SK-N-MC (cell line): ENCODE results near the gene CAGE1.

Experiments used
- EZH2 ChIP-seq: fragments of 200-600 bp; sonication (generic); IDR thresholded peaks from one replicate; pipeline ENCODE4 v1.6.1; 2017; ENCODE audit warnings: antibody characterized with exemption
- FOXP2 ChIP-seq: optimal IDR thresholded peaks from 2 replicates; pipeline ENCODE3; 2011; ENCODE audit warnings: mild to moderate bottlenecking, moderate library complexity; ENCODE audit not compliant: insufficient read depth; ENCODE audit errors: extremely low read length, control extremely low read depth
- POLR2AphosphoS5 ChIP-seq: IDR thresholded peaks from 2 replicates; pipeline ENCODE4 v1.6.1; 2012; ENCODE audit warnings: mild to moderate bottlenecking, low read depth, low read length, borderline replicate concordance

DNA sequence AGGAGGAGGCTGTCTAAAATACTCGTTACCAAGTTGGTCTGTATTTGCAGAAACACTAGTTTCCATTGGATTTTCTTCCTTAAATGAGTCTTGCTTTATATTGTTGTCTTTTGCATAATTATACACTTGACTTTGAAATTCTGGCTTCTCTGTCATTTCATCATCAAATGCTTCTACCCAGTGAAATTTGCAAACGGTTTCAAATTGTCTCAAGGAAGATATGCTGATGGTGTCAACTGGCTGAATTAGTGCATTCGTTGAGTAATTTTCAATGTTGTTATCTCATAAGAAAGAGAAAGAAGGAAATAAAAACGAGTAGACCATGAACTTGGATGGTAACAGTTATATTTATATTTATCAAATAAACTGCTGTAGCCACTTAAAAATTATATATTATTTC, 10.8 kb downstream of the CAGE1 start:
- TF ChIP-seq POLR2AphosphoS5 (no peak), EZH2 (no peak), FOXP2 (no peak)
